Stimulated activated CD8-positive, alpha-beta memory T cell treated with anti-CD3 and anti-CD28 coated beads, Interleukin-4, amount 100 ng/mL, for 48 hours (primary cell): ENCODE data around the gene PCDHGA1.
"Not testable (repeated sequence)": the region's sequence is repeated elsewhere in the genome, so short reads cannot be mapped to it uniquely, and the experiment has no call there.

Experiments used
- DNase-seq: peaks from one replicate; pipeline ENCODE4 v3.0.0-alpha.2; 2020

Gene PCDHGA1

DNA sequence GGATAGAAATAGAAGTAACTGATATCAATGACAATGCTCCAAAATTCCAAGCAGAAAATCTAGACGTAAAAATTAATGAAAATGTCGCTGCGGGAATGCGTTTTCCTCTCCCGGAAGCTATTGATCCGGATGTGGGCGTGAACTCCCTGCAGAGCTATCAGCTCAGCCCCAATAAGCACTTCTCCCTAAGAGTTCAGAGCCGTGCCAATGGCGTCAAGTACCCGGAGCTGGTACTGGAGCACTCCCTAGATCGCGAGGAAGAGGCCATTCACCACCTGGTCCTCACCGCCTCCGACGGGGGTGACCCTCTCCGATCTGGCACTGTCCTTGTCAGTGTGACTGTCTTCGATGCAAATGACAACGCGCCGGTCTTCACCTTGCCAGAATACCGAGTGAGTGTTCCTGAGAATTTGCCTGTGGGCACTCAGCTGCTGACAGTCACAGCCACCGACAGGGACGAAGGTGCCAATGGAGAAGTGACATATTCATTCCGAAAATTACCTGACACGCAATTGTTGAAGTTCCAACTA, 83.3 kb downstream of the PCDHGA1 start:
- no peak for DNase-seq

DNA sequence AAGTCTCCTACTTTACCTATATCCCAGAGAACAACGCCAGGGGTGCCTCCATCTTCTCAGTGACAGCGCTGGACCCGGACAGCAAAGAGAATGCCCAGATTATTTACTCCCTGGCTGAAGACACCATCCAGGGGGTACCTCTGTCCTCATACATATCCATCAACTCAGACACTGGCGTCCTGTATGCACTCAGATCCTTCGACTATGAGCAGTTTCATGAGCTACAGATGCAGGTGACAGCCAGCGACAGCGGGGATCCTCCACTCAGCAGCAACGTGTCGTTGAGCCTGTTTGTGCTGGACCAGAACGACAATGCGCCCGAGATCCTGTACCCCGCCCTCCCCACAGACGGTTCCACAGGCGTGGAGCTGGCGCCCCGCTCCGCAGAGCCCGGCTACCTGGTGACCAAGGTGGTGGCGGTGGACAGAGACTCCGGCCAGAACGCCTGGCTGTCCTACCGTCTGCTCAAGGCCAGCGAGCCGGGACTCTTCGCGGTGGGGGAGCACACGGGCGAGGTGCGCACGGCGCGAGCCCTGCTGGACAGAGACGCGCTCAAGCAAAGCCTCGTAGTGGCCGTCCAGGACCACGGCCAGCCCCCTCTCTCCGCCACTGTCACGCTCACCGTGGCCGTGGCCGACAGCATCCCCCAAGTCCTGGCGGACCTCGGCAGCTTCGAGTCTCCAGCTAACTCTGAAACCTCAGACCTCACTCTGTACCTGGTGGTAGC, 84.4 kb downstream of the PCDHGA1 start:
- not testable (repeated sequence) for DNase-seq

DNA sequence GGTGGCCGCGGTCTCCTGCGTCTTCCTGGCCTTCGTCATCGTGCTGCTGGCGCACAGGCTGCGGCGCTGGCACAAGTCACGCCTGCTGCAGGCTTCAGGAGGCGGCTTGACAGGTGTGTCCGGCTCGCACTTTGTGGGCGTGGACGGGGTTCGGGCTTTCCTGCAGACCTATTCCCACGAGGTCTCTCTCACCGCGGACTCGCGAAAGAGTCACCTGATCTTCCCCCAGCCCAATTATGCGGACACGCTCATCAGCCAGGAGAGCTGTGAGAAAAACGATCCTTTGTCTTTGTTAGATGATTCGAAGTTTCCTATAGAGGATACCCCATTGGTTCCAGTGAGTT, 84.9 kb downstream of the PCDHGA1 start:
- not testable (repeated sequence) for DNase-seq

DNA sequence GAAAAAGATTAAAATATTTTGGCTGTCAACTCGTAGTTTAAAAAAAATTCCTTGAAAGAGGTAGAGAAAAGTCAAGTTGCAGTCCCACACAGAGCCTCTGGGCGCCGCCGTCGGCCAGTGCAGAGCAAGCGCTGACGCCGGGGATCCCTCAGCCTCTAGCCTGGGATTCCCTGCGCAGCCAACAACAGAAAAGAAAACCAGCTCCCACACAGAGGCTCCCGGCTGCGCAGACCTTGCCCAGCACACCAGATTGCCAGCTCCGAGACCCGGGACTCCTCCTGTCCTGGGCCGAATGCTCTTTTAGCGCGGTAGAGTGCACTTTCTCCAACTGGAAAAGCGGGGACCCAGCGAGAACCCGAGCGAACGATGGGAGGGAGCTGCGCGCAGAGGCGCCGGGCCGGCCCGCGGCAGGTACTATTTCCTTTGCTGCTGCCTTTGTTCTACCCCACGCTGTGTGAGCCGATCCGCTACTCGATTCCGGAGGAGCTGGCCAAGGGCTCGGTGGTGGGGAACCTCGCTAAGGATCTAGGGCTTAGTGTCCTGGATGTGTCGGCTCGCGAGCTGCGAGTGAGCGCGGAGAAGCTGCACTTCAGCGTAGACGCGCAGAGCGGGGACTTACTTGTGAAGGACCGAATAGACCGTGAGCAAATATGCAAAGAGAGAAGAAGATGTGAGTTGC, 87.3 kb downstream of the PCDHGA1 start, which contains the start of gene PCDHGB7:
Gene PCDHGB7, plus strand, starts transcription at position 184 of the 679 bp plus-strand sequence. Its CDS starts 183 bp downstream, at position 367.
- DNase-seq, result peak; percentile 76

DNA sequence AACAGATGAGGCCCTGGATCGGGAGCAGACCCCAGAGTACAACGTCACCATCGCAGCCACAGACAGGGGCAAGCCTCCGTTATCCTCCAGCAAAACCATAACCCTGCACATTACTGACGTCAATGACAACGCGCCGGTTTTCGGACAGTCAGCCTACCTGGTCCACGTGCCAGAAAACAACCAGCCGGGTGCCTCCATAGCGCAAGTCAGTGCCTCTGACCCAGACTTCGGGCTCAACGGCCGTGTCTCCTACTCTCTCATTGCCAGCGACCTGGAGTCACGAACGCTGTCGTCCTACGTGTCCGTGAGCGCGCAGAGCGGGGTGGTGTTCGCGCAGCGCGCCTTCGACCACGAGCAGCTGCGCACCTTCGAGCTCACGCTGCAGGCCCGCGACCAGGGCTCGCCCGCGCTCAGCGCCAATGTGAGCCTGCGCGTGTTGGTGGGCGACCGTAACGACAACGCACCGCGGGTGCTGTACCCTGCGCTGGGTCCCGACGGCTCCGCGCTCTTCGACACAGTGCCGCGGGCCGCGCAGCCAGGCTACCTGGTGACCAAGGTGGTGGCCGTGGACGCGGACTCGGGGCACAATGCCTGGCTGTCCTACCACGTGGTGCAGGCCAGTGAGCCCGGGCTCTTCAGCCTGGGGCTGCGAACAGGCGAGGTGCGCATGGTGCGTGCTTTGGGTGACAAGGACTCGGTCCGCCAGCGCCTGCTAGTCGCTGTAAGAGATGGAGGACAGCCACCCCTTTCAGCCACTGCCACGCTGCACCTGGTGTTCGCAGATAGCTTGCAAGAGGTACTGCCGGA, 89.0 kb downstream of the PCDHGA1 start:
- DNase-seq, result no peak

DNA sequence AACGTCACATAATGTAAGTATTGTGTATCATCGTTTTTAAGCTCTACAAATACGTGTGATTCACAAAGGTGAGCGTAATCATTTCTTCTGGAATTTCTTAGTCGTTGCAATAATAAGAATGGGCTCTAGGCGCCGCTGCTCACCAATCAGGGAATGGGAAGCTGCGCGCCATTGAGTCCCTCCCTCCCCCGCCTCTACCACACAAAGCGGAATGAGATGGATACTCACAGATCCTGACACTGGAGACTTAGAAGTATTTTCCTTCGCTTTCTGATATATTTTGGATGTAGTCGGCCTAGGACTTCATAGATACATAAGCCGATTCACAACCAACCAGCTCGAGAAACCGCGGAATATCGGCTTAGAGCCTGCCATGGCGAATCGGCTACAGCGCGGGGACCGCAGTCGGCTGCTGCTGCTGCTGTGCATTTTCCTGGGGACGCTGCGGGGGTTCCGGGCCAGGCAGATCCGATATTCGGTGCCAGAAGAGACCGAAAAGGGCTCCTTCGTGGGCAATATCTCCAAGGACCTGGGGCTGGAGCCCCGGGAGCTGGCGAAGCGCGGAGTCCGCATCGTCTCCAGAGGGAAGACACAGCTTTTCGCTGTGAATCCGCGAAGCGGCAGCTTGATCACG, 90.7 kb downstream of the PCDHGA1 start, which contains the start of gene PCDHGA11:
Gene PCDHGA11, plus strand, starts transcription at position 197 of the 634 bp plus-strand sequence. Its CDS starts 177 bp downstream, at position 374.
- DNase-seq, result peak; percentile 77

DNA sequence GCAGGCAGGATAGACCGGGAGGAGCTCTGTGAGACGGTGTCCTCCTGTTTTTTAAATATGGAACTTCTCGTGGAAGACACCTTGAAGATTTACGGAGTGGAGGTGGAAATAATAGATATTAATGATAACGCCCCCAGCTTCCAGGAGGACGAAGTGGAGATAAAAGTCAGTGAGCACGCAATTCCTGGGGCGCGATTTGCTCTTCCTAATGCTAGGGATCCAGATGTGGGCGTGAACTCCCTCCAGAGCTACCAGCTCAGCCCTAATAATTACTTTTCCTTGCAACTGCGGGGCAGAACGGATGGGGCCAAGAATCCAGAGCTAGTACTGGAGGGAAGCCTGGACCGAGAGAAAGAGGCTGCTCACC, 91.2 kb downstream of the PCDHGA1 start:
- DNase-seq, result no peak

DNA sequence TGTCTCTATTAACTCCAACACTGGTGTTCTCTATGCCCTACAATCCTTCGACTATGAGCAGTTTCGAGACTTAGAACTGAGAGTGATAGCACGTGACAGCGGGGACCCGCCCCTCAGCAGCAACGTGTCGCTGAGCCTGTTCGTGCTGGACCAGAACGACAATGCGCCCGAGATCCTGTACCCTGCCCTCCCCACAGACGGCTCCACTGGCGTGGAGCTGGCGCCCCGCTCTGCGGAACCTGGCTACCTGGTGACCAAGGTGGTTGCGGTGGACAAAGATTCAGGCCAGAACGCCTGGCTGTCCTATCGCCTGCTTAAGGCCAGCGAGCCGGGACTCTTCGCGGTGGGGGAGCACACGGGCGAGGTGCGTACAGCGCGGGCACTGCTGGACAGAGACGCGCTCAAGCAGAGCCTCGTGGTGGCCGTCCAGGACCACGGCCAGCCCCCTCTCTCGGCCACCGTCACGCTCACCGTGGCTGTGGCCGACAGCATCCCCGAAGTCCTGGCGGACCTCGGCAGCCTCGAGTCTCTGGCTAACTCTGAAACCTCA, 92.5 kb downstream of the PCDHGA1 start:
- no peak for DNase-seq

DNA sequence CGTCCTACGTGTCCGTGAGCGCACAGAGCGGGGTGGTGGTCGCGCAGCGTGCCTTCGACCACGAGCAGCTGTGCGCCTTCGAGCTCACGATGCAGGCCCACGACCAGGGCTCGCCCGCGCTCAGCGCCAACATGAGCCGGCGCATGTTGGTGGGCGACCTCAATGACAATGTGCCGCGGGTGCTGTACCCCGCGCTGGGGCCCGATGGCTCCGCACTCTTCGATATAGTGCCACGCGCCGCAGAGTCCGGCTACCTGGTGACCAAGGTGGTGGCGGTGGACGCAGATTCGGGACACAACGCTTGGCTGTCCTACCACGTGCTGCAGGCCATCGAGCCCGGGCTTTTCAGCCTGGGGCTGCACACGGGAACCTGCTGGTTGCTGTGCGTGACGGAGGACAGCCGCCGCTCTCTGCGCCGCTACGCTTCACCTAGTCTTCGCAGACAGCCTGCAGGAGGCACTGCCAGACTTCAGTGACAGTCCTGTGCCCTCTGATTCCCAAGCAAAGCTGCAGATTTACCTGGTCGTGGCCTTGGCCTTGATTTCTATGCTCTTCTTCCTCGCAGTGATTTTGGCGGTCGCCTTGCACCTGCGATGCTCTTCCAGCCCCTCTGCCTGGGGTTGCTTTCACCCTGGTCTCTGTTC, 97.6 kb downstream of the PCDHGA1 start:
- DNase-seq, result no peak

DNA sequence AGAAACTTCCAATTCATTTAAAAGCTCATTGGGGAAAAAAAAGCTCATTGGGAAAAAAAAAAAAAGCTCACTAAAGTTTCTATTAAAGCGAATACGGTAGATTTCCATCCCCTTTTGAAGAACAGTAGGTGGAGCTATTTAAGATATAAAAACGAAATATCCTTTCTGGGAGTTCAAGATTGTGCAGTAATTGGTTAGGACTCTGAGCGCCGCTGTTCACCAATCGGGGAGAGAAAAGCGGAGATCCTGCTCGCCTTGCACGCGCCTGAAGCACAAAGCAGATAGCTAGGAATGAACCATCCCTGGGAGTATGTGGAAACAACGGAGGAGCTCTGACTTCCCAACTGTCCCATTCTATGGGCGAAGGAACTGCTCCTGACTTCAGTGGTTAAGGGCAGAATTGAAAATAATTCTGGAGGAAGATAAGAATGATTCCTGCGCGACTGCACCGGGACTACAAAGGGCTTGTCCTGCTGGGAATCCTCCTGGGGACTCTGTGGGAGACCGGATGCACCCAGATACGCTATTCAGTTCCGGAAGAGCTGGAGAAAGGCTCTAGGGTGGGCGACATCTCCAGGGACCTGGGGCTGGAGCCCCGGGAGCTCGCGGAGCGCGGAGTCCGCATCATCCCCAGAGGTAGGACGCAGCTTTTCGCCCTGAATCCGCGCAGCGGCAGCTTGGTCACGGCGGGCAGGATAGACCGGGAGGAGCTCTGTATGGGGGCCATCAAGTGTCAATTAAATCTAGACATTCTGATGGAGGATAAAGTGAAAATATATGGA, 100.2 kb downstream of the PCDHGA1 start, which contains the start of gene PCDHGA12:
Gene PCDHGA12, plus strand, starts transcription at position 176 of the 782 bp plus-strand sequence. Its CDS starts 253 bp downstream, at position 429.
- peak; percentile 42 for DNase-seq

DNA sequence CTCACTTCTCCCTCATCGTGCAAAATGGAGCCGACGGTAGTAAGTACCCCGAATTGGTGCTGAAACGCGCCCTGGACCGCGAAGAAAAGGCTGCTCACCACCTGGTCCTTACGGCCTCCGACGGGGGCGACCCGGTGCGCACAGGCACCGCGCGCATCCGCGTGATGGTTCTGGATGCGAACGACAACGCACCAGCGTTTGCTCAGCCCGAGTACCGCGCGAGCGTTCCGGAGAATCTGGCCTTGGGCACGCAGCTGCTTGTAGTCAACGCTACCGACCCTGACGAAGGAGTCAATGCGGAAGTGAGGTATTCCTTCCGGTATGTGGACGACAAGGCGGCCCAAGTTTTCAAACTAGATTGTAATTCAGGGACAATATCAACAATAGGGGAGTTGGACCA, 101.0 kb downstream of the PCDHGA1 start:
- no peak for DNase-seq

DNA sequence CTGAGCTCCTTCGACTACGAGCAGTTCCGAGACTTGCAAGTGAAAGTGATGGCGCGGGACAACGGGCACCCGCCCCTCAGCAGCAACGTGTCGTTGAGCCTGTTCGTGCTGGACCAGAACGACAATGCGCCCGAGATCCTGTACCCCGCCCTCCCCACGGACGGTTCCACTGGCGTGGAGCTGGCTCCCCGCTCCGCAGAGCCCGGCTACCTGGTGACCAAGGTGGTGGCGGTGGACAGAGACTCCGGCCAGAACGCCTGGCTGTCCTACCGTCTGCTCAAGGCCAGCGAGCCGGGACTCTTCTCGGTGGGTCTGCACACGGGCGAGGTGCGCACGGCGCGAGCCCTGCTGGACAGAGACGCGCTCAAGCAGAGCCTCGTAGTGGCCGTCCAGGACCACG, 102.0 kb downstream of the PCDHGA1 start:
- DNase-seq, result not testable (repeated sequence)

DNA sequence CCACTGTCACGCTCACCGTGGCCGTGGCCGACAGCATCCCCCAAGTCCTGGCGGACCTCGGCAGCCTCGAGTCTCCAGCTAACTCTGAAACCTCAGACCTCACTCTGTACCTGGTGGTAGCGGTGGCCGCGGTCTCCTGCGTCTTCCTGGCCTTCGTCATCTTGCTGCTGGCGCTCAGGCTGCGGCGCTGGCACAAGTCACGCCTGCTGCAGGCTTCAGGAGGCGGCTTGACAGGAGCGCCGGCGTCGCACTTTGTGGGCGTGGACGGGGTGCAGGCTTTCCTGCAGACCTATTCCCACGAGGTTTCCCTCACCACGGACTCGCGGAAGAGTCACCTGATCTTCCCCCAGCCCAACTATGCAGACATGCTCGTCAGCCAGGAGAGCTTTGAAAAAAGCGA, 102.4 kb downstream of the PCDHGA1 start:
- DNase-seq, result not testable (repeated sequence)

DNA sequence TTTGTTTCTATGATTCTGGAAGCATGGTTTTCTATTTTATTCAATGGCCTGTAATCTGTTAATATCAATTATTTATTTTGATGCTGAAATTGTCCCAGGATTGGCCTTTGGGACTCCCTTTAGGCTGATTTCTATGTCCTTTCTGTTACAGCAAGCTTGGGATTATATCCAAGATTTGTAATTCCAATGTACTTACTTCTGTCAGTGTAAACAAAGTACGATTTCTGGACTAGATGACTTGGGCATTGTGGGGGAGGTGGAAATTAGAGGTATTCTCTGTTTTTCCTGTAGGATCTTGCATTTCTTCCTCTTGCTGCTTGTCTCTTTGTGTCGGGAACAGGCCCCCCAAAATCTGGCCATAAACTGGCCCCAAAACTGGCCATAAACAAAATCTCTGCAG, 103.7 kb downstream of the PCDHGA1 start:
- no peak for DNase-seq

DNA sequence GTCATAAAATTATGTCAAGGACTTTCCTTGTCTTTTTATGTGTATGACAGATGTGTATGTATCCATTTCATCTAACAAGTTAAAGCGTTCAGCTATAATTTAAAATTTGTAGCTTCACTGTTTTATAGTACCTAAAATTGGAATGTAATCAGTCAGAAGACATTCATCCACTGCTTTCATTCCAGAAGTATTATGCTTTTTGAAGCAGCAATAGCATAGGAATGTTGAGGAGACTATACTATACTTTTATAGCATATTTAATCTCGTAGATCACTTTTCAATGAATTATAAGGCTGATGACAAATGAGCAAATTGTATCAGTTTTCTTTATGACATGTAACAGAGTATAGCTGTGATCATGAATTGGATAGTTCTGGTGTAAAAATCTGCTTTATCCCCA, 106.9 kb downstream of the PCDHGA1 start:
- DNase-seq, result no peak

DNA sequence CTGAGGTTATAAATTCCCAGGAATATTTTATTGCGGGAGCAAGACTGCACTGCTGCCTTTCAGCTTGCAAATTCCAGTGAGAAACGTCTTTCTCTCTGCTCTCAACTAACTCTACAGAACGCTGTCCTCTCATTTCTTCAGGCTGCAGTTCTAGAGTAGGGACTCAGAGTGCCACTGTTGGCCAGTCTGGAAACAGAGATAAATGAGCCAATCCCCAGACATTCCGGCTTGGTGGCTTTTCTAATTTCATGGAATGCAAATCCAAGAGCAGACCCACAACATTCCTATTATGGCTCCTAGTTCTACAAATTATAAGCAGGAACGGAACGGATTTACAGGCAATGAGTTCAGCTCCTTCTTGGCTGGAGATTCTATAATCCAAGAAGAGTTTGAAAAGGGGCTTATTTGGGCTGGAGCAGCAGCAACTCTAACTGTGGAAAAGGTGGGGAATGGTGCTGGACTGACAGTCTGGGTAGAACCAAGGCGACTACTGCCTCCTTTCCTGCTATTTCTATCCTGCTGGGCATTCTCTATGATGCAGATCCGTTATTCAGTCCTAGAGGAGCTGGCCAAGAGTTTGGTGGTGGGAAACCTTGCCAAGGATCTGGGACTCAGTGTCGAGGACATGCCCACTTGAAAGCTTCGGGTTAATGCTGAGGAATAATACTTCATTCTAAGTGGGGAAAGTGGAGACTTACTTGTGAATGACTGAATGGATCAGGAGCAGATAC, 109.3 kb downstream of the PCDHGA1 start:
- DNase-seq, result no peak

DNA sequence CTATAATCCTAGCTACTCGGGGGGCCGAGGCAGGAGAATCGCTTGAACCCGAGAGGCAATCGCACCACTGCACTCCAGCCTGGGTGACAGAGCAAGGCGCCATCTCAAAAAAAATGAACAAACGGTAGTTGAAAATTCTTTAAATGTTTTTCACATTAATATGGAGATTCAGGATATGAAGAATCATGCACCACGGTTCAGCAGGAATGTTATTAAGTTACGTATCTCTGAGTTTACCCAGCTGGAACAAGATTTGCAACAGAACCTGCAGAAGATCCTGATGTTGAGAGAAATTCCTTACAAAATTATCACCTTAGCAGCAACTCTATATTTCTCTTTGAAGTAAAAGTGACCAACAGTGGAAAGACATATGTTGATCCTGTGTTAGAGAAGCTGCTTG, 110.0 kb downstream of the PCDHGA1 start:
- DNase-seq, result no peak

DNA sequence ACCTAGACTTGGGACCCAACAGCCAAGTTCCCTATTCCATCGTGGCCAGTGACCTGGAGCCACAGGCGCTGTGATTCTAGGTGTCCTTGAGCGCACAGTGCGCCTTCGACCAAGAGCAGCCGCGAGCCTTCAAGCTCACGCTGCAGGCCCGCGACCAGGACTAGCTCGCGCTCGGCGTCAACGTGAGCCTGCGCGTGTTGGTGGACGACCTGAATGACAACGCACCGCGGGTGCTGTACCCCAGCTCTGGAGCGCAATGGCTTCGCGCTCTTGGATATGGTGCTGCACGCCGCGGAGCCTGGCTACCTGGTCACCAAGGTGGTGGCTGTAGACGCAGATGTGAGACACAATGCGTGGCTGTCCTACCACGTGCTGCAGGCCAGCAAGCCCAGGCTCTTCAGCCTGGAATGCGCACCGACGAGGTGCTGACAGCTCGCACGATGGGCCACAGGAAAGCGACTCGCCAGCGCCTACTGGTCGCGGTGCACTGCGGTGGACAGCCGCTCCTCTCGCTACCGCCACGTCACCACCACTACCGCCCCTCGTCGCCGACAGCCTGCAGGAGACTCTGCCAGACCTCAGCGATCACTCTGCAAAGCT, 111.4 kb downstream of the PCDHGA1 start:
- DNase-seq, result no peak

DNA sequence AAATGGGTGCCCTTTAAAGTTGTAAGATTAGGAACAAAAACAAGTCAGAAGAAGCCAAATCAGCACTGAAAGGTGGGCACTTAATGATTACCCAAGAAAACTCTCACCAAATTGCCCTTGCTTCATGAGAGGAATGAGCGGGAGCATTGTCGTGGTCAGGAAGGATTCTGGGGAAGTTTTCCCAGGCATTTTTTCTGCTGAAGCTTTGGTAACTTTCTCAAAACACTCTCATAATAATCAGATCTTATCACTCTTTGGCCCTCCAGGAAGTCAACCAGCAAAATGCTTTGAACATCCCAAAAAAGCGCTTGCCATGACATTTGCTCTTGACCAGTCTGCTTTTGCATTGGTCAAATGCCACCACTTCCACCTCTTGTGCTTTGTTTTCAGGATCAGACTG, 135.0 kb downstream of the PCDHGA1 start:
- DNase-seq, result no peak

DNA sequence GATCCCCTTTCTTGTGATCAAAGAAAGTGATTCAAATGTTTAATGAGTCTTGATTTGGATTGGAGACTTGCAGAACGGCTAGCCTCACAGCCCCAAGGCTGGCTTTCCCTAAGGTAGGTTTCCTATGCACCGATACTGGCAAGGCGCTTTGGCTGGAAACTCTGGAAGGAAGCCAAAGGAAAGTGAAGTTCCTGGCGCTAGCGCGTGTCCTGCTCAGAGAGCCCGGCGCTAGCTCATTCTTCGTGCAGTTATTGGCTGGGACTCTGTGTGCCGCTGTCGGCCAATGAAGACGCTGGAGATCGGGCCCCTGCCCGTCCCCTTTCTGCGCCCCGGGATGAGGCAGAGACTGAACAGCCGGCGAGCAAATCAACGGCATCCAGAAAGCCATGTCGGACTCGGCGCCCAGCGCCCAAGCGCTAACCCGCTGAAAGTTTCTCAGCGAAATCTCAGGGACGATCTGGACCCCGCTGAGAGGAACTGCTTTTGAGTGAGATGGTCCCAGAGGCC, 145.4 kb downstream of the PCDHGA1 start, which contains the start of gene PCDHGC3:
Gene PCDHGC3, plus strand, starts transcription at position 342 of the 507 bp plus-strand sequence. Its CDS starts 151 bp downstream, at position 493.
- peak; percentile 72 for DNase-seq
